ENCODE results near the gene PRR14.
"Not testable (repeated sequence)": the region's sequence is repeated elsewhere in the genome, so short reads cannot be mapped to it uniquely, and the experiment has no call there.

The PRR14 gene

DNA sequence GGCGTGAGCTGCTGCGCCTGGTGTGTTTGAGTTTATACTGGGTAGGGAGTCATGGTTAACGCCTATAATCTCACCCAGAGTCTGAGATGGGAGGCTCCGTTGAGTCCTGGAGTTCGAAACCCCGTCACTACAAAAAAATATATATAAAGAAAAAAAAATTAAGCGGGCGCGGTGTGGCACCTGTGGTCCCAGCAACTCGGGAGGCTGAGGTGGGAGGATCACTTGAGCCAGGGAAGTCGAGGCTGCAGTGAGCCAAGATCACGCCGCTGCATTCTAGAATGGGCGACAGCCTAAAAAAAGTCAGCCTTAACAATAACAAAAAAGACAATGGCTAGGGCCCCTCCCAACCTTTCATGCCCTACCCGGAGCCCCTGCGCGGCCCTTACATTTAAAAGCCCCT, 17.2 kb upstream of the PRR14 start:
- no peak for DNase-seq

DNA sequence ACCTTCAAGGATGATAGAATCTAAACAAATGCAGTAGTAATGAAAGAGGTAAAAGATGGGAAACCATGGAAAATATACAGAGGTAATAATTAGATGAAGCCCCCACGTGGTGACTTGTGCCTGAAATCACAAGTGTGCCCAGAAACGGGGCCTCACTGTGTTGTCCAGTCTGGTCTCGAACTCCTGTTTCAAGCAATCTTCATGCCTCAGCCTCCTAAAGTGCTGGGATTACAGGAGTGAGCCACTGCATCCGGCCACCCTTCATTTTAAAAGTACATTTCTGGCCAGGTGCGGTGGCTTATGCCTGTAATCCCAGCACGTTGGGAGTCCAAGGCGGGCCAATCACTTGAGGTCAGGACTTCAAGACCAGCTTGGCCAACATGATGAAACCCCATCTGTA, 14.2 kb upstream of the PRR14 start:
- no peak for DNase-seq

DNA sequence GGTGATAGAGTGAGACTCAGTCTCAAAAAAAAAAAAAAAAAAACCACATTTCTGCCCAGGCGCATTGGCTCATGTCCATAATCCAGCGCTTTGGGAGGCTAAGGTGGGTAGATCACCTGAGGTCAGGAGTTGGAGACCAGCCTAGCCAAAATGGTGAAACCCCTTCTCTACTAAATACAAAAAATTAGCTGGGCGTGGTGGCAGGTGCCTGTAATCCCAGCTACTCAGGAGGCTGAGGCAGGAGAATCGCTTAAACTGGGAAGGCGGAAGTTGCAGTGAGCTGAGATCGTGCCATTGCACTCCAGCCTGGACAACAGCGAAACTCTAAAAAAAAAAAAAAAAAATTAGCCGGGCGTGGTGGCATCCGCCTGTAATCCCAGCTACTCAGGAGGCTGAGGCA, 13.6 kb upstream of the PRR14 start:
- DNase-seq = not testable (repeated sequence)

DNA sequence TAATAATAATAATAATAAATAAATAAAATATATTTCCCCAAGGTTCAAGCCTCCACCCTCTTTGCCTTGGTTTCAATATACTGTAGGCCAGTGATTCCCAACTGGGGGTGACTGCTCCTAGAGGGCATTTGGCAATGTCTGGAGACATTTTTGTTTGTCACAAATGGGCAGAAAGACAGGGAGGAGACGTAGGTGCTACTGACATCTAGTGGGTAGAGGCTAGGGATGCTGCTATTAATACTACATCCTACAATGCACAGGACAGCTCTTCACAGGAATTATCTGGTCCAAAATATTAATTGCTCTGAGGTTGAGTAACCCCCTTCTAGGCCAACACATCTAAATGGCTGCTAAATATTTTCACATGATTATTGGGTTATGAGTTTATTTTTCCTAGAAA, 12.8 kb upstream of the PRR14 start:
- peak; percentile 73 for DNase-seq

DNA sequence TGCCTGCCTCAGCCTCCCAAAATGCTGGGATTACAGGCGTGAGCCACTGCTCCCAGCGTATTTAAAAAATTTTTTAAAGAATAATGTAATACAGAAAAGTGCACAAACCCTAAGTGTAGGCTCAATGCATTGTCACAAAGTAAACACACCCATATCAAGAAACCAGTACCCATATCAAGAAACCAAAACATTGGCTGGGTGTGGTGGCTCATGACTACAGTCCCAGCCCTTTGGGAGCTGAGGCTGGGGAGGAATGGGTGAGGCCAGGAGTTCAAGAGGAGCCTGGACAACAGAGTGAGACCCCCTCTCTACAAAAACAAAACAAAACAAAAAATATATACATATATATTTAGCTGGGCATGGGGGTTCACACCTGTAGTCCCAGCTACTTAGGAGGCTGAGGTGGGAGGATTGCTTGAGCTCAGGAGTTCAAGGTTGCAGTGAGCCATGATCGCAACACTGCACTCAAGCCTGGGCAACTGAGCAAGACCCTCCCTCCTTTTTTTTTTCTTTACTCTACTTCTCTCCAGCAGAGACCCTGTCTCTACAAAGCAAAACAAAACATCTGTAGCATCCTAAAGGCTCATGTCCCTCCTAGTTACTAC, 9.3 kb upstream of the PRR14 start:
- no peak for DNase-seq

DNA sequence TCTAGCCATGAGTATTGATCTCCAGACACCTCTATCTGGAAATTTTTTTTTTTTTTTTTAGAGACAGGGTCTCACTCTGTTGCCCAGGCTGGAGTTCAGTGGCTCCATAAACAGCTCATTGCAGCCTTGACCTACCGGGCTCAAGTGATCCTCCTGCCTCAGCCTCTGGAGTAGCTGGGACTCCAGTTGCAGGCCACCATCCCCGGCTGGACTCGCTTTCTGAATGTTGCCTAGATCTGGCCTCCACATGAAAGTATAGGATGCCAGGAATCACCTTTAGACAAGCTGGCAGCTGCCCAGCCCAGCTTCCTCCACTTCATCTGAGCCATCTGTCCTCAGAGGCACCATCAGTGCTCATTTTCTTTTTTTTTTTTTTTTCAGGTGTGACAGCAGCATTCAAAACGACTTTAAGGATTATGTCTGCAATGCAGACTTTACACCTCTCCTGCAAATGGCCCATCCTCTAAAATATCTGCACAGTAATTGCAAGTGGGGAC, 6.4 kb upstream of the PRR14 start:
- DNase-seq = peak; percentile 59

DNA sequence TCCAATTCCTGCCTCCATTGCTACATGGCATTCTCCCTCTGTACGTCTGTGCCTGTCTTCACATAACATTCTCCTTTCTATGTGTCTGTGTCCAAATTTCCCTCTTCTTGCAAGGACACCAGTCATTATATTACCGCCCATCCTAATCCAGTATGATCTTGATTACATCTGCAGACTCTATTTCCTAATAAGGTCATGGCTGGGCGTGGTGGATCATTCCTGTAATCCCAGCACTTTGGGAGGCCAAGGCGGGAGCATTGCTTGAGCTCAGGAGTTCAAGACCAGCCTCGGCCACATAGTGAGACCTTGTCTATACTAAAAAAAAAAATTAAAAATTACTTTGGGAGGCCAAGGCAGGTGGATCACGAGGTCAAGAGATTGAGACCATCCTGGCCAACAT, 5.0 kb upstream of the PRR14 start:
- DNase-seq = no peak

DNA sequence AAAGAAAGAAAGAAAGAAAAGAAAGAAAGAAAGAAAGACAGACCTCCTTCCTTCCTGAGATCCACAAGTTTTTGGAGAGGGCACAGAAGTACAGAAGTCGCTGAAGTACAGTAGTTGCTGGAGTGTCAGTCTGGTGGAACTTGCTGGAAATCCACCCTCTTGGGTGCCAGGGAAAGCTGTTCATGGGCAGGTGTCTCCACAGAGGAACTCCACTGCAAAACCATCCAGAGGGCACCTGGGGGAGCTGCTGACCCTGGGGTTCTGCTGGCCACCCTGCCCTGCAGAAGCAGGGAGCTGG, 3.5 kb upstream of the PRR14 start:
- DNase-seq = no peak

DNA sequence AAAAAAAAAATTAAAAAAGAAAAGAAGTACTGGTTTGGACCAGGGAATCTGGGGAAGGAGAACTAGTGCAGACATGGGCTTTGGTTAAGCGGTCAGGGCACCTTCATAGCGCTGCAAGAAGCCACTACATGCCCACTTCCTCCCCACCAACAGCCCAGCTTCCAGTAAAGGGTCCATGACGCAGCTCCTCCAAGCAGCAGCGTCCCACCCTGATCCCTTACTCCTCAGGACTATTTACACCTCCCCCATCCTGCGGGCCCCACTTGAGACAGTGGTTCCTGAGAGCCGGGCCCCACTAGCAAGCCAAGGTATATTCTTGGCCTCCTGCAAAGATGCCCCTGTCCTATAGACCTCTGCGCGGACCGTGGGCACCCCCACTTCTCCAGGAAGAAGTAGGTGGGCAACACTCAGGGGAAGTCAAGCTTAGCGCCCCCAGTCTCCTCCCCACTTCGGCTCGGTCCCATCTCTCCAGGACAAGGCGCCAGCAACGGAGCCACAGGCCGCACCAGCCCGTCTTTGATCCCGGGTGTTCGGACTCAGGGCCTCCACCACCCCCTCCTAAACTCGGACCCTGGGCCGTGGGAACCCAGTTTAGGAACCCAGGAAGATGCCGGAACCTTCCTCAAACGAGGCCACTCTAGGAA, 913 bp upstream of the PRR14 start:
- DNase-seq = no peak

DNA sequence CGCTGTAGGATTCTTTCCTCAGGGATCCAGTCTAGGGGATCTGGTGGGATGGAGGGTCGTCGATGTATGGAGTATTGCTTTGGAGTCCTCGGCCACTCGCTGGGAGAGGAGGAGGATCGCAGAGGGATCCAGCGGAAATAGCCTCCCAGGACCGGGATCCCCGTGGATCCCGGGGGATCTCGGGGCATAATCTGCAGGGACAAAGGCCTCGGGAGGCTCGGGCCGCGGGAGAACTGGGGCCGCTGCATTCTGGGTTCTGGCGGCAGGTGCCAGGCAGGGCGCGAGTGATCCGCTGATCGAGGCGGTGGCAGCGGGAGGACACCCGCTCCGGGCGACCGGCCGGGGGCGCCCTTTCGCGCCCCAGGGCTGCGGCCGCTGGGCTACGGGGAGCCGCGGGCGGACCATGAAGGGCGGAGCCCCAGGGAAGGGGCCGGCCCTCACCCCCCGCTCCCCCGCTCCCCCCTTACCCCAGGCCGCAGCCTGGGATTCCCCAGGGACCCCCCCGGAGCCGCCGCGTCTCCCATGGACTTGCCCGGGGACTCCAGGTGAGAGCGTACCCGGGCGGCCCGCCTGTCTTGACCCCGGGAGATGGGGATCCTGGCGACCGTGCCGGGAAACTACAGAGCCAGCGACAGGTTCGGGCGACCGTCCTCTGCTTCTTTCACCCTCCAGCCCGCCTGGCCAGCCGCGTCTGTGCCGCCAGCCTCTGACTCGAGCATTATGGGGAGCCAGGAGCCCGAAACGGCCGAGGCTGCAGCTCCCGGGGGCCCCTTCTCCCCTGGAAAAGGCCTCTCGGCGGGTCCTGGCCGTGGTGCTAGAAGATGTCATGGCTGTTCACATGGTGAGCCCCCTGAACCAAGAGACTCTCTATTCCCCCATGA, 604 bp downstream of the PRR14 start:
- DNase-seq = peak; percentile 85

DNA sequence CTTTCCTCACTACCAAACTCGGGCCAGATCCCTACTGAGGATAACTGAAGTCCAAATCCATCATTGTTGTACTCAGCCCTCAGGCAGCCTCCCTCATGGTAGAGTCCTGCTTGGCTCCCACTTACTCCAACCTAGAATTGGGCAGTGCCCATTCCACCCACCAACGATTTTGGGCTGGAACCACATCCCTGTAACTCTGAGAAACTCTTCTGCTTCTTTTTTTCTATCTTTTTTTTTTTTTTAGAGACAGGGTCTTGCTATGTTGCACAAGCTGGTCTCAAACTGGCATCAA, 1.2 kb downstream of the PRR14 start:
- no peak for DNase-seq

DNA sequence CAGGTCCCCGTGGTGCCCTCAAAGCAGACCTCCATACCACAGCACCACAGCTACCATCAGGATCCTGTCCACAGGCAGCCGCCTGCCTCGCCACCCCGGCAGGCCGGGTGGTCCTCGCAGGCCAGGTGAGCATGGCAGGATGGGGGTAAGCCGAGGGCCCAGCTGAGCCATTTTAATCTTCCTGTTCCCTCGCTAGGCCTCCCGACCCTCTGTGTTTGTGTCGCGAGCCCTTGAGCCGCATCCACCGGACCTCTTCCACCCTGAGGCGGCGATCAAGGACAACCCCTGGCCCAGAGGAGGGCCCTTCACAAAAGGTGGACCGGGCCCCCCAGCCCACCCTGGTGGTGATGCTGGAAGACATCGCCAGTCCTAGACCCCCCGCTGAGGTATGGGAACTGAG, 2.0 kb downstream of the PRR14 start:
- DNase-seq = no peak

DNA sequence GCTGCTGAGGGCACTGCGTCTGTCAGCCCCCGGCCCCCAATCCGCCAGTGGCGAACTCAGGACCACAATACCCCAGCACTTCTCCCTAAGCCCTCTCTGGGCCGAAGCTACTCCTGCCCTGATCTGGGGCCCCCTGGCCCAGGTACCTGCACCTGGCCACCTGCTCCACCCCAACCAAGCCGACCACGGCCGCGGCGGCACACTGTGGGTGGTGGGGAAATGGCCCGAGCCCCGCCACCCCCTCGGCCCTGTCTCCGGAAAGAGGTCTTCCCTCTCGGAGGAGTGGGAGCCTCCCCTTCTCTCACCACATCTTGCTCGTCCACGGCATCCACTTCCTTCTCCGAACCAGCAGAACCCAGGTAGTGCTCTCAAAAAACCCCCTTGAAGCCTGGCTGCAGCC, 4.1 kb downstream of the PRR14 start:
- no peak for DNase-seq

DNA sequence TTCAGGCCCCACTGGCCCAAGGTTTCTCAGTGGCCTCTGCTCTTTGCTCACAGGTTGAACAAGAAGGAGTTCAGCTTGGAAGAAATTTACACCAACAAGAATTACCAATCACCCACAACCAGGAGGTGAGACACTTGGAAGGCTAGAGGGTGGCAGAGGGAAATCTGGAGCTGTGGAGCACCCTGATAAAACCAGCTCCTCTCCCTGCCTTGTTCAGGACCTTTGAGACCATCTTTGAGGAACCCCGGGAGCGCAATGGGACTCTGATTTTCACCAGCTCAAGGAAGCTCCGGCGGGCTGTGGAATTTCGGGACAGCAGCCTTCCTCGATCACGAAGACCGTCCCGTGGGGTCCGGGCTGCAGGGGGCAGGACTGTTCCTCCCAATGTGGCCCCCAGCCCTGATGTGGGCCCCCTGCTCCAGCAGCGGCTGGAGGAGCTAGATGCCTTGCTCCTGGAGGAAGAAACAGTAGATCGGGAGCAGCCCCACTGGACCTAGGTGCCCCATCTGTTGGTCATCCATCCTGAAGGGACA, 5.1 kb downstream of the PRR14 start:
- no peak for DNase-seq

DNA sequence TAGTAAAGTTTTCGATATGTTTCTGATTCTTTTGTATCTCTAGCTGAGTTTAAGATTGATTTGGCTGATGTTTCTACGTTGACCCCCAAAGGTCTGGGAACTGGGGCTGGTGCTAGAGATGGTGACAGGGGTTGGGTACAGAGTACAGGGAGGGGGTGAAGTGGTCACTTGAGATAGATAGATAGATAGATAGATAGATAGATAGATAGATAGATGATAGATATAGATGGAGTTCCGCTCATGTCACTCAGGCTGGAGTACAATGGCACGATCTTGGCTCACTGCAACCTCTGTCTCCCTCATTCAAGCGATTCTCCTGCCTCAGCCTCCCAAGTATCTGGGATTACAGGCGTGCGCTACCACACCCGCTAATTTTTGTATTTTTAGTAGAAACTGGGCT, 5.6 kb downstream of the PRR14 start:
- no peak for DNase-seq

DNA sequence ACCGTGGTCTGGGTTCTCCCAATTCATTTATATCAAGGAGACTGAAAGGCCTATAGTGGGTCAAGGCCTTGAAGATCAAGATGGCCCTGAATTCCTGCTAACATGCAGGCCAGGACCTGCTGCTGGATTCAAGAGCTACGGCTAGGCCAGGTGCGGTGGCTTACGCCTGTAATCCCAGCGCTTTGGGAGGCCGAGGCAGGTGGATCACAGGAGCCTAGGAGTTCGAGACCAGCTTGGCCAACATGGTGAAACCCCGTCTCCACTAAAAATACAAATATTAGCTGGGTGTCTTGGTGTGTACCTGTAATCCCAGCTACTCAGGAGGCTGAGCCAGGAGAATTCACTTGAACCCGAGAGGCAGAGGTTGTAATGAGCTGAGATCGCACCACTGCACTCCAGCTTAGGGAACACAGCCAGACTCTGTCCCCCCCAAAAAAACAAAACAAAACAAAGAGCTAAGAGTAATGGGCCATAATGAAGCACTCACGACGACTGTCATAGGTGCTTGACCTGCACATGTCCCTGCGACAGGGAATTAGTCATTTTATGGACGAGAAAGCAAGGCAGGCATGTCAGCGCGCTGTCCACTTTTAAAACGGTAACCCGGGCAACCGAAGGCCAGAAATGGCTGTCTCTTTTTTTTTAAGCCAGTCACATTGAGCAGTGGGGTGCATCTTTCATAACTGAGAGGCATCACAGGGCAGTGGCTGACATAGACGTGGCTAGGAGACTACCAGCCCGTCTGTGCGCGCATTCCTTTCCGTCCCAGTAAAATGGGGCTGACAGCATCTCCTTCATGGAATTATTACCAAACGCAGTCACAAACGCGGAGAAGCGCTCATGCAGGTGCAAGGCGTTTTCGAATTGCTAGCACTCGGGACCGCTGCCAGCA, 6.5 kb downstream of the PRR14 start:
- DNase-seq = no peak

DNA sequence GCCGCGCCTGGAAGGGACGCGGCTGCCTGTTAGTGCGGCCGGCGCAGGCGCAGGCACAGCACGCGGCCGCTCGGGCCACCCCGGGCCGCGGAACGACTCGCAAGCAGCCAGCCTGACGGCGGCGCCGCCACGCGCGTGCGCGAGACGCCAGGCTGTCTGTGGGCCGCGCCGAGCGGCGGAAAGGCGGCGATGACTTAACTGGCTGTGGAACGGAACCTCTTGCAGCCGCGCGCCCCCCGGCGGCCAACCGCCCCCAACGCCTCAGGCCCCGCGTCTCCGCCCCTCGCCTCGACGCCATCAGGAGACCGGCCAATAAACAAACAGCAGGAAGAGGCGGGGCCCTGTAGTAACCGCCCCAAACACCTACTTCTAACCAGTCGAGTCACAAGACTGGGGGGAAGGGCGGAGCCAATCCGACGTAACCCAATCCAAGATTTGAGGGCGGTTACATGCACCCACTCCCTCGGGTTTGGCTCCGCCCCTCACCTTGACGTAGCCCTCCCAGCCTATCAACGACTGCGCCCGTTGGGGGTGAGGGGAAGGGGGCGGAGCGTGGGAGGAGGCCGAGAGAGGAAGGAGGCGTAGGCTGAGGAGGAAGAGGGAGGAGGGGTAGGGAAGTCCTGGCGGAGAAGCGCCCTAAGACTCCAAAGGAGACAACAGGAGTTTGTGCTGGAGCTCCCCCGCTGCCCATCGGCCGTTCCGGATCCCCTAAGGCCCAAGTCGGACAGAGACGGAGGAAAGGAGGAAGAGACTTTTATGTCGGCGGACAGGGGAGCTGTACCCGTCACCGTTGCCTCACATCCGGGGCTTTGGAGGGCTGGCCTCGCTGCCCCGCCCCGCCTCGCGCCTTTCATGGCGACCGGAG, 7.3 kb downstream of the PRR14 start, which contains the start of gene FBRS:
Gene FBRS (plus strand): TSS at position 566 of the 865 bp plus-strand sequence. CDS start 1,088 bp downstream, outside the sequence.
- DNase-seq = peak; percentile 100

DNA sequence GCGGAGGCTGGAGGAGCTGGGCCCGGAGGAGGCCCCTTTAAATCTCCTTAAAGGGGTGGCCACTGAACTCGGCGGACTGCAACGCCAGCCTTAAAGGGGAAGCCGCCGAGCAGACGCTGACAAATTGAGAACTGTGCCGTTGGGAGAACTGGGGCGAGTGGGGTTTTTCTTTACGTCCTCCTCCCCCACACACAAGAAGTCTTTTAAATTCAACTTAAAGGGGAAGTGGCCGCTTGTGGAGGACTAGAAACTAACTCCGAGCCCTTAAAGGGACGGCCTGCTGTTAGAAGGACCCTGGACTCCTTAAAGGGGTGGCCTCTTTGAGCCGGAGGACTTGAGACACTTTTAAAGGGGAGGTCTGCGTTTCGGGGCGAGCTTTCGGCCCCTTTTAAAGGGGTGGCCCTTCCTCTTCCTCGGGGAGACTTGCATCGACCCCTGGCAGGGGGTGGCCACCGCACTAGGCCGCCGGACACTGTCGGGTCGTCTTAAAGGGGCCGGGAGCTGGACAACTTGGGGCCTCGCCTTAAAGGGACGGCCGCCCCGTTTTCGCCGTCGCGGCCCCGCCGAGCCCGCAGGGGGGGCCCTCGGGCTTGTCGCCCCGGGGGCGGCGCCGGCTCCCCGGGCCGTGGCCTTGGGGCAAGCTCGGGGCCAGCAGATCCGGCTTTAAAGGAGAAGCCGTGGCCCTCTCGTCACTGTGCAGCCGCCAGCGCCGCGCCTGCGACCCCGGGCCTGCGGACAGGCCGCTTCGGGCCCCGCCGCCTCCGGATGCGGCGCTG, 8.2 kb downstream of the PRR14 start:
- peak; percentile 98 for DNase-seq

DNA sequence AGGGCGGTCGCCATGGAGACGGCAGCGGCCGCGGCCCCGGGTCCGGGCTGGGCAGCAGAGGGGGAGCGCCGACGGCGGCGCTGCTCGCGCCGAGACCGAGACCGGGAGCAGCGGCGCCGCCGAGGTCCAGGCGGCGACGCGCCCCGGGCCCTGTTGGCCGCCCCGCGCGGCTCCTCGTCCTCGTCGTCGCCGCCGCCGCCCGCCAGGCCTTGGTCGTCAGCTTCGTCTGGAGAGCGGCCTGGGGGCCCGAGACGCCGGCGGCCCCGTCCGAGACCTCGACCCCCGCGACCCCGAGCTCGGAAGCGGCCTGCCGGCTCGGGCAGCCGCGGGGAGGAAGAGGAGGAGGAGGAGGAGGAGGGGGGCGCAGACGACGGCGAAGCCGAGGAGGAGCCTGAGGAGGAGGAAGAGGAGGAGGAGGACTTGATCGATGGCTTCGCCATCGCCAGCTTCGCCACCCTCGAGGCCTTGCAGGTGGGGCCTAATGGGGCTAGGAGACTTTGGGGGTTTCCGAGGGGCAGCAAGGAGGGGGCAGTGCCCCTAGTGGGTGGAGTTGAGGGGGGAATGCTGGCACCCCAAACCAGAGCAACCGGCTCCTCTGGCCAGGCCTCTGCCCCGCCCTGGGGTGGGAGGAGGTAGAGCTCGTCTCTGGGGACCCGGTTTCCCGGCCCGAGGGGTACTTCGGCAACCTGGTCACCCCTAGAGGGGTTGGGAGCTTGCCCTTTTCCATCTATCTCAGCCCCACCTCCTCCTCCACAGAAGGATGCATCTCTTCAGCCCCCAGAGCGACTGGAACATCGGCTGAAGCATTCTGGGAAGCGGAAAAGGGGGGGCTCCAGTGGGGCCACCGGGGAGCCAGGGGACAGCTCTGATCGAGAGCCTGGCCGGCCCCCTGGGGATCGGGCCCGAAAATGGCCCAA, 9.0 kb downstream of the PRR14 start:
- DNase-seq = peak; percentile 61

All from NCI-H69 (cell line).